DMS153 (cell line): ENCODE results near the gene ZNRF1.
"Not testable (repeated sequence)": the region's sequence is repeated elsewhere in the genome, so short reads cannot be mapped to it uniquely, and the experiment has no call there.

Source experiments
- DNase-seq: peaks from one replicate; lab custom pipeline; 2025; lab: John Stamatoyannopoulos, UW

ZNRF1 gene

DNA sequence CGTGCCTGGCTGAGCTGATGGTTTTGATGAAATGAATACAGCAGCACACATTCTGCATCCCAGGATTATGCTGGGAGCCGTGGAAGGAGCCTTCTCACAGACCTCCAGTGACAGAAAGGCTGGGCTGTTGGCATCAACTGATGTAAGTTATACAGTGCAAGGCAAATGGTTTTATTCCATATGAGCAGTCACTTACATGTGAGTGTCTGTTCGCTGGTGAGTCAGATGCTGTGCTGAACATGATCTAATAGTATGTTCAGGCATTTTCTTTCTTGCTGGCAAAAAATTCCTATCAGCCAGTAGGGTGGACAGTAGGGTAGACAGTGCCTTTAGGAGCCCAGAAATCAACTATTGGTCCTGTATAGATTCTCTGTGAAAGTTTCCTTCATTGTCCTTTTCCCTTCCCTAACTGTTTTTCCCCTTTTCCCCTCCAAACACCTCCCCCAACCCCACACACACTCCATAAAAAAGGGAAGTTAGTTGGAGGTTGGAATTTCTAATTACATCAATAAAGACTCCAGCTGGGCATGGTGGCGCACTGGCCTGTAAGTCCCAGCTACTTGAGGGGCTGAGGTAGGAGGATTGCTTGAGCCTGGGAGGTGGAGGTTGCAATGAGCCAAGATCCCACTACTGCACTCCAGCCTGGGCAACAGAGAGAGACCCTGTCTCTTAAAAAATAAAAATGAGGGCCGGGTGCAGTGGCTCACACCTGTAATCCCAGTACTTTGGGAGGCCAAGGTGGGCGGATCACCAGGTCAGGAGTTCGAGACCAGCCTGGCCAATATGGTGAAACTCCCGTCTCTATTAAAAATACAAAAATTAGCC lies 81.6 kb downstream of the ZNRF1 start:
- DNase-seq: no peak

DNA sequence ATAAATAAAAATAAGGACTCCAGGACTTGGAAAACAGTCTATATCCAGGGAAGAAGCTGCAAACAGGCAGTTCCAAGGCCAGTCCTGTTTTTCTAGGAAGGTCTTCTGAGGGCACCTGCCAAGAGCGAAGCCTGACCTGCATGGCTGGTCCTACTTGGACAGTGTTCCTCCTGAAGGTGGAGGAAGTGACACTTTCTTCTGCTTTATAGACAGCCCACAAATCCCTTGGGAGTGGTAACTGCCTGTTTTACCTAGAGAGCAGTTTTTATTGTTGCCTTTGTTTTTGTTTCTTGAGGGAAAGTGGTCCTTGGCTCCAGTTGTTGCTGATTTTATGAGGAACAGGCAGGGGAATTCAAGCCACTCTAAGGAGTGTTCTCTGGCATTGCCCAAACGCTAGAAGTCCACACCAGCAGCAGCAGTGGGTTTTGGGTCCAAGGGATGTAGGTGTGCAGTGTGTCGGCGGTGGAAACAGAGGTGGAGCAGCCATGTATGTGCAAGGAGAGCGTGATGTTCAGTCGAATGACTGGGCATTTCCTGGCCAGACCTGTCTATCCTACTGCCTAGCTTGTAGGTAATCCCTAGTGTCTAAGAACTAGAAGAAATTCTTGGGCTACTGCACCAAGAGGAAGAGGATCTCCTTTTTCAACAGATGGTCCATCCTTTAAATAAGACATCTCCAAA lies 82.5 kb downstream of the ZNRF1 start:
- DNase-seq: no peak

DNA sequence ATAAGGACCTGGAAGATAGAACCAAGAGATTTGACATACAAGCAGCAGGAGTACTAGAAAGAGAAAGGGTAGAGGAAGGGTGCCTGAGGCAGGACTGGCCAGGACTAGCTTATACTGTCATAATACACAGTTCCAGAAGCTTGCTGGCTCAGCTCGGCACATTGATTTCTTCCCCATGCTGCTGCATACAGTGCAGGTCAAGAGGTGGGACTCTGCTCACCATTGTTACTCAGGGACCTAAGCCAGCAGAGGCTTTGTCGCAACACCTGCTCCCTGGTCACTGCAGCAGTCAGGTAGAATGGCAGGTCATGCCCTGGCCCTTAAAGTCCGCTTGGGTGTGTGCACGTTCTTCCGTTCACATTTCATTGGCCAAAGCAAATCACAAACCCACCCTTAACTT lies 85.0 kb downstream of the ZNRF1 start:
- no peak for DNase-seq

DNA sequence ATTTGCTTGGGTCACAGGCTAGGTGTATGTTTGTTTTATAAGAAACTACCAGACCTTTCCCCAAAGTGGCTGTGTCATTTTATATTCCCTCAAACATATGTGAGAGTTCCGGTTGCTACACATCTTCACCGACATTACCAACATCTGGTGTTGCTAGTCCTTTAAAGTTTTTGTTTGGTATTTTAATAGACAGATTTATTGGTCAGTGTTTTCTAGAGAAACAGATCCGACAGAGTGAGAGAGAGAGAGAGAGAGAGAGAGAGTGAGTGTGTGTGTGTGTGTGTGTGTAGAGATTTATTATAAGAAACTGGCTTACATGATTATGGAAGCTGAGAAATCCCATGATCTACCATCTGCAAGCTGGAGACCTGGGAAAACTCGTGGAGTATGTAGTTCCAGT lies 86.7 kb downstream of the ZNRF1 start:
- DNase-seq: no peak

DNA sequence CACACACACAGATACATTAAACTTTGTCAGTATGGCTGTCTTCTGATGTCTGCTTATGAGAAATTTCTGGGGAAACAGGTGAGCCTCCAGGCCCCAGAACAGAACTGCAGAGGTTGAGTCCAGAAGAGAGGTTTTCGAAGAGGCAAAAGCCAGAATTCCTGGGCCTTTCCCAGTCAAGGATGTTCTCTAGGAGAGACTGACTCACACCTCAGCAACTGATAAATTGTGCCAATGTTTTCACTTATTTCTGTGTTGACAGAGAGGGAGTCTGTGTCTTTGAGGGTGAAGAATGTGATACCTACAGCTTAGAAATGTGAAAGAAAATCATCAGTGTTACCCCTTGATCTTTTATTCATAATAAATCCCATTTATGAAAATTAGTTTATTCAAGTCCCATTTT lies 87.5 kb downstream of the ZNRF1 start:
- no peak for DNase-seq

DNA sequence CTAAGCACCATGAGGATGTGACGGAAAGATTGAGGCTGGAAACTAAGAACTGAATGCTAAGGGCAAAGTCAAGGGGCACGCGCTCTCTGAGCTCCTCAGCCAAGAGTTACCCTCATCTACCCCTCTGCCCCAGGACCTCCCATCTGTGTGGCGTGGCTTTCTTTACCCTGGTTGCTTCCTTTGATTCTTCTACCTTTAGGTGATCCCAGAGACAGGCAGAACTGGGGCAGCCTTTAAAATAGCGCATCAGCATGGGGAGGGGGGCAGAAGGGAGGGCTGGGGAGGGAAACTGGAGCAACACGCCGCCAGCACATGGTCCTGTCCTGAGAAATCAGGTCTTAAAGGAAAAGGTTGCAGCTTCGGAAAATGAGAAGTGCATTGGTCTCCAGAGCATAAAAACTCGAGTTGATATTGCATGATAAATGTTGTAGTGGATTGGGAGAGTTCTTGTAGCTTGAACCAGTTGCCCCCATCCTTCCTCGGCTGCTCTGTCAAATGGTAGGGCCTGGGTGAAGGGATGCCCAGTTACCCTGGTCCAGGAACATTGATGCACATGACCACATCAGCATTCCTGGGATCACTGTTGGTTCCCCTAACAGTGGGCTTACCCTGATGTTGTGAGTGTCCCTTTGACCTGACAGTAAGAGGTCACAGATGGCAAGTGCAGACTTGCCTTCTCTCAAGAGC lies 88.0 kb downstream of the ZNRF1 start:
- DNase-seq: peak; percentile 69

DNA sequence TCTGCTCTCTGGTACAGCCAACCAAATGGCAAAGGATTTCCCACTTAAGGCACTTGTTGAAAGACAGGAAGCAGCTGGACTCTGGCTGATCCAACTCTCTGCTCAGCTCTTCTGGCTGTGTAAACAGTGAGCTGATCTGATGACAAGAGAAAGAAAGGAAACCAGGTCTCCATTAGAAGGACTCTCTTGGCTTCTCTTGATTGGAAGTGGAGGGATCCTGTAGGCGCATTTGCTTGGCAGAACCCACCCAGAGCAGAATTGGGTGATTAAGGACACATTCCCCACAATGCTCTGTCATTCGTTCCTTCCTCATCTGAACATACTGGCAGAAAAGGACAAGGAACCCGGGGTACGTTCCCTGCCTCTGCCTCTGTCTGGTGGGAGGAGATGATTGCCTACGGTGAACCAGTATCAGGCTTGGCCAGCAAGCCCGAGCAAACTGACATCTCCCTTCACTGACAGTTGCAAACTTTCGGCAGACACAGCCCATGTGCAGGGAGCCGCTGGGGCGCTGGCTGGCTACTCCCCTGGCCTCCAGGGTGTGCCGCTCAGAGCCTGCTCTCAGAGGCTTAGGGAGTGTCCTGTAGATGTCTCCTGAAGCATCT lies 88.7 kb downstream of the ZNRF1 start:
- DNase-seq: peak; percentile 99

DNA sequence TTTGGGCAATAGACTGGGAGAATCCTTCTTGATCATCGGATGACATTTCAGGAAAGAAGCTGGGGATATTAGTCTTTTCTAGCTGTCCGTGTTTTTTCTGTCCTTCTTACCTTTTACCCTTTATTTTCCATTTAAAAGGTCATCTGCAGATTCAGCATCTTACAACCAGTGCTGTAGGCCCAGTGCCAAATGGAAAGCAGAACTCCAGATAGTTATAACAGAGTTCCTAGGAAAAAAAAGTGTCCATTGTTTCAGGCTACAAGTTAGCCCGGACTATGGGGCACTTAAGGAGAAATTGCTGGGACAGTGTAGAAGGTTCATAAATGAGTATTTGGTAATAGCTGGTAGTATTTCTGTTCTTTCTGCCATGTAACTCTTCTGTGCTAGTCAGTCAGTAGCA lies 89.4 kb downstream of the ZNRF1 start:
- no peak for DNase-seq

DNA sequence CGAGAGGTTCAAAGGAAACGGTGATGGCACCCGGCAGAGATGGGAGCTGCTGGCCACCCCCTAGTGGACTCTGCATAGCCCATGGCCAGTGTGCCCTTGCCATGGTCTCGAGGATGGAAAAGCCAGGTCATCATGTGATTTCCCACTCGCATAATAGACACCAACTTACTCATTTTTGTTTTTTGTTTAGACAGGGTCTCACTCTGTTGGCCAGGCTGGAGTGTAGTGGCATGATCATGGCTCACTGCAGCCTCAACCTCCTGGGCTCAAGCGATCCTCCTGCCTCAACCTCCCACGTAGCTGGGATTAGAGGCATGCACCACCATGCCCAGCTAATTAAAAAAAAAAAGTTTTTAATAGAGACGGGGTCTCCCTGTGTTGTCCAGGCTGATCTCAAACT lies 90.1 kb downstream of the ZNRF1 start:
- no peak for DNase-seq

DNA sequence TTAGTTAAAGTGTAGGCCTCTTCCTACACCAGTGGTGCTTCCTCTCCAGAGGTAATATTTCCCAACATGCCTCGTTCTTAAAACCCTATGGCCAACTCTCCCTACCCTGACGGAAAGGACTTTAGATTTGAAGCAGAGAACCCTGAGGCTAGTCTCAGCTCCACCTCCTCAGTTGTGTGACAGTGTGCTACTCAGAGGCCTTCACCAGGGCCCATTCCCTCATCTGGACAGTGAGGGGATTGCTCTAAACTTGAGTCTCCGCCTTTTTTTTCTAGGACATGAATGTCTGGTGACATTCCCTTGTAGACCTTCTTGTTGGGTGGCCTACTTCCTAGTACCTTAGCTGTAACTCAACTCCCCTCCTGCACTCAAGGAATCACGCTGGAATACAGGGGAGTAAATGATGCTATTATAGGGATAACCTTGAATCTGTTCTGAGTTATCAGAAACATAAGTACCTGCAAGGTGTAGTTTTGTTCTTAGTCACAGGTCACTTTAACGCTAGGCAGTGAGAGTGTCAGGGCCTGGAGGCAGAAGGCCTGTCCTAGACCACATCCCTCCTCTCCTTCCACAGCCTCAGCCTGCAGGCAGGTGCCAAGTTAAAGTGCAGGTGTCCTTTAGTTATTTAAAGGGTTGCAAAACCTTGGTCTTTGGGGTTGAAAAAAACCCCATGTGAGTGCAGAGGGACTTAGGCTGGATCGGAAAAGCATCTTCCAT lies 90.8 kb downstream of the ZNRF1 start:
- DNase-seq: no peak

DNA sequence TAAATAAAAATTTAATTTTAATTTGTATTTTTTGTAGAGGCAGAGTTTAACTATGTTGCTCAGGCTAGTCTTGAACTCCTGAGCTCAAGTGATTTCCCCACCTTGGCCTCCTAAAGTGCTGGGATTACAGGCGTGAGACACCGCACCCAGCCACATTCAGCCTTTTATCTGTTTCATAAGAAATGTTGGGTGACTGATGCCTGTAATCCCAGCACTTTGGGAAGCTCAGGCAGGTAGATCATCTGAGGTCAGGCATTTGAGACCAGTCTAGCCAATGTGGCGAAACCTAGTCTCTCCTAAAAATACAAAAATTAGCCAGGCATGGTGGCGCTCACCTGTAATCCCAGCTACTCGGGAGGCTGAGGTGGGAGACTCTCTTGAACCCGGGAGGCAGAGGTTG lies 92.1 kb downstream of the ZNRF1 start:
- not testable (repeated sequence) for DNase-seq

DNA sequence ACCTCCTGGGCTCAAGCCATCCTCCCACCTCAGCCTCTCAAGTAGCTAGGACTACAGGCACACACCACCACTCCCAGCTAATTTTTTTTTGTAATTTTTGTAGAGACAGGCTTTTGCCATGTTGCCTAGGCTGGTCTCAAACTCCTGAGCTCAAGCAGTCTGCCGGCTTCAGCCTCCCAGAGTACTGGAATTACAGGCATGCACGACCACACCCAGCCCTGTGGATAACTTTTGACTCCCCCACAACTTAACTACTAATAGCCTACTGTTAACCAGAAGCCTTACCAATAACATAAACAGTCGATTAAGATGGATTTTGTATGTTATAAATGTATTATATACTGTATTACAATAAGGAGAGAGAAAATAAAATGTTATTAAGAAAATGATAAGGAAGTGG lies 92.8 kb downstream of the ZNRF1 start:
- not testable (repeated sequence) for DNase-seq

DNA sequence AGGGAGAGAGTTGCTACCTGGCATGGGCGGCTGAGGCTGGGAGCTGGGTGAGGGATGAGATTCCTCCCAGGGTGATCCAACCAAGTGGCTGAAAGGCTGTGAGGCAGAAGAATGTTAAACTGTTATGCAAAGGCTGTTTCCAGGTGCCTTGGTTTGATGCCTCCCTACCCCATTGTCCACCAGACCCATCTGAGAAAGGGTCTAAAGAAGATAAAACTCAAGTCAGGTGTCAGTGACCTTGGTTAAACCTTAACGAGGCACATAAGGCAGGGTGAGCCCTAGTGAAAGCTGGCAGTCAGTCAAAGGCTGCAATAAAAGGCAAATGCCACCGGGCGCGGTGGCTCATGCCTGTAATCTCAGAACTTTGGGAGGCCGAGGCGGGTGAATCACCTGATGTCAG lies 94.0 kb downstream of the ZNRF1 start:
- DNase-seq: no peak

DNA sequence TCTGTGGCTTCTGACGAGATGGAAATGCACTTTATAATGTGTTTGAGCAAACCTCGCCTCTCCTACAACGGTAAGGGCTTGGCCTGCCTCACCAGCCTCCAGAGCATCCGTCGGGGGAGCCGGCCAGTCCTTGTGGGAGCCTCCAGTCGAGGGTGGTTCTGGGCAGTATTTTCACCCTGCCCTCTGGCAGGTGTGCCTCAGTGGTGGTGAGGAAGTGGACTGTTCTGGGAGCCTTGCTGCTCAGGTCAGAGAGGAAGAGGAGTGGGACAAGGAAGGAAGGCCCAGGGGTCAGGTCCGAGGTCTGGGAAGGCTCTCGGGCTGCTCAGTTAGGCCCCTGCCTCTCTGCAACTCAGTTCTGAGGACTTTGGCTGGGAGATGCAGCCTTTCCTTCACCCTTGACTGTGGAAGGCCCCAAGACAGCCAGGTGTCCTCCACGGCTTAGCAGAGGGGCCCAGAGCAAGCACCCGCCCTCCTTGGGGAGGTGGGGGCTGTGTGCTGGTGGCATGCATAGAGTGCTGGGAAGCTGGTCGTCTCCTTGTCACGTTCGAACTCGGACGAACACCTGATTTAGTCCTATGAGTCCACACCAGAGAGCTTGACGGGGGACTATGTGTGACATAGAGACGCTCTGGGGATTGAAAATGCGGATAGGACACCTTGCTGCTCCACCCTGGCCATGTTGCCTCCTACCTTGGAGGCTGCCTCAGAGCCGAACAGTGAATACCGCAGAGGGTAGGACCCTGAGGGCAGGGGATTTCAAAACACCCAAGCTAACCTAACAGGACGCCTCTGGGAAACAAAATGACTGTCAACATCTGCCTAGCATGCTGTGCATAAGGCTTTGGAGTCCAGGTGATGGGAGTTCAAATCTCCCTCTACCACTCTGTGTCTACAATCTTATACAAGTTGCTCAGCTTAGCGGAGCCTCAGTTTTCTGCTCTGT lies 95.0 kb downstream of the ZNRF1 start:
- DNase-seq: no peak

DNA sequence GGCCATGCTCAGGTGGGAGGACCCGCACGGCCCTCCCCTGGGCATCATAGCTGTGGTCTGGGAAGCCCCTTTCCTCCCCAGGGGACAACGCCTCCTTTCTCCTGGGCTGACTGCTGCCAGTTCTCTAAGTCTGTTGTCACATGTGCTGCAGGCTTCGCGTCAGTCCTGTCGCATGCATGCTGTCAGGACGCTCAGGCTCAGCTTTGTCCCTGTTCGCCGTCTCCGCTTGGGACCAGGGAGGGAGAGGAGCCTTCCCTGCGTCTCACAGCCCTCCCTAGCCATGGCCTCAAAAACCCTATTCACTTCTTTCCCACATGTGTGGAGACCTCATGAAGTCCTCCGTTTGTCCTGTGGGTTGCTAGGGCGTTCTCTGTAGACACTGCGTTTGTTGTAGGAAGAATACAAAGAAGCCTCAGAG lies 96.4 kb downstream of the ZNRF1 start:
- no peak for DNase-seq

DNA sequence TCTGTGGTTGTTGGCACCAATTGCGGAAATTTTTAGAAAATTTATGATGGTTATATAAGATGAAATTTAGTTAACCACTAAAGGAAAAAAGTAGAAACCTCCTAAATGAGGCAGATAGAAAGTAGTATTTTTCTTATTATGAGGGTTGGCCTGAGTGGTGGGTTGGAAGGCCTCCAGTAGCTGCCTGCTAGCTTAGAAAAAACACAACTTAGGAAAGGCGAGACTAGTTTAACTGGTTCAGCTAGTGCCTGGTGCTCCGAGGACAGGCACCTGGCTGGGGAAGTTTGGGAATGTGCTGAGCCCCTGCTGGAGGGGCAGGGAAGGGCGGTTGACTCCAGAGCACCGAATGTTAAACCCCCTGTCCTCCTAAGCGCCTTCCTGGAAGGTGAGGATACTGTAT lies 97.8 kb downstream of the ZNRF1 start:
- peak; percentile 28 for DNase-seq

DNA sequence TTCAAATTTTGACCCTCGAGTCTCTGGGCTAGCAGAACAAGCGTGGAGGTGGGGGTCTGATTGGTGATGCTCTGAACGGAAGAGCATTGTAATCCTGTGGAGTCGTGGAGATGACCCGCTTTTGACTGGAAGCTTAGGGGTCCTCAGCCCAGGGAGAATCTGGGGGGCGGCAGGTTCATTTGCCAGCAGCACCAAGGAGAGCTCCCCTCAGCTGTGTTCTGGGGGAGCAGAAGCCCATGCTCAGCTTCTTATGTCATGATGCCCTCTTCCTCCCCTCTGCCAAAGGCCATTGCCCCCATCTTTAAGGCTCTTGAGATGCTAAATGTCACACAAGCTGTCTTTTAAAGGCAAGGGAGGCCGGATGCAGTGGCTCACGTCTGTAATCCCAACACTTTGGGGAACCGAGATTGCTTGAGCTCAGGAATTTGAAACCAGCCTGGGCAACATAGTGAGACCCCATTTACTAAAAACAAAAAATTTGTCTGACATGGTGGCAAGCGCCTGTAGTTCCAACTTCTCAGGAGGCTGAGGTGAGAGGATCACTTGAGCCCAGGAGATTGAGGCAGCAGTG lies 98.5 kb downstream of the ZNRF1 start:
- DNase-seq: no peak

DNA sequence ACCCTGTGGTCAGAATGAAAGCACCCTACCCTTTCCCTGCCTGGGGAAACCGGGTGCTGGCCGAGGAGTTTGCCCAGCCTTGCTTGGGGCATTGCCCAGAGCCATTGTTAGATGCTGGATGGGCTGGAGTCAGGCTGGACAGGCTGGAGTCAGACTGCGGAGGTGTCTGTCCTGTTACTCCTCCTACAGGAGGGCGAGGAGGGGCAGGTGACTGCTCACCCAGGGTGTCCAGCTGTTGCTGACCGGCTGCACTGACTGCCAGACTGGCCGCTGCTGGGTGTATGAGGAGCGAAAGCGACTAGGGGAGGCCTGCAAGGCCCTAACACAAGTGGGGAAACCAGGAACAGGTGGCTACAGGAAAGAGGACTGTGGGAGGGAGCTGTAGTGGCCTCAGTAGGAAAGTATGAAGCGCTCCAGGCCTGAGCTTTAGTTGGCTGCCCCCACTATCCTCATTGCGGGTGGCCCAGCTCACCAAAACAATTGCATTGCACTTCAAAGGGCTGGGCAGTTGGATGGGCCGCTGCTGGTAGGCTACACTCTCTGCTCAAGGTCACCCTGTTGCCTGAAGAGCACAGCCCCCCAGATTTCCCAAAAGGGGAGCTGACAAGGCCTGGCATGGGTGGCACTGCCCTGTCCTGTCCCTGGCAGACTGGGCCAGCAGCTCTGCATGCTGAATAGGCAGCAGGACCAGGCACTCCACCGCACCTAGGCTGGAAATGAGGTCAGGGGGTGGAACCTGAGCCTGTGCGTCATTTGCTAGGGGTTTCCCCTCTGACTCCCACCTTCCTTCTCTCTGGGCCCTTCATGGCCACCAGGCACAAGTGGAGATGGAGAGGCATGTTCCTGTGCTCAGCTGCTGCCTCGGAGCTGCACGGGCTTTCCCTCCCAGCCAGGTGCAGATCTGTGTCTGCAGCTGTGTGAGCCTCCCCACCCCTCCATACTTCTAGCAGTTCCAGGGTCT lies 99.4 kb downstream of the ZNRF1 start:
- DNase-seq: no peak

DNA sequence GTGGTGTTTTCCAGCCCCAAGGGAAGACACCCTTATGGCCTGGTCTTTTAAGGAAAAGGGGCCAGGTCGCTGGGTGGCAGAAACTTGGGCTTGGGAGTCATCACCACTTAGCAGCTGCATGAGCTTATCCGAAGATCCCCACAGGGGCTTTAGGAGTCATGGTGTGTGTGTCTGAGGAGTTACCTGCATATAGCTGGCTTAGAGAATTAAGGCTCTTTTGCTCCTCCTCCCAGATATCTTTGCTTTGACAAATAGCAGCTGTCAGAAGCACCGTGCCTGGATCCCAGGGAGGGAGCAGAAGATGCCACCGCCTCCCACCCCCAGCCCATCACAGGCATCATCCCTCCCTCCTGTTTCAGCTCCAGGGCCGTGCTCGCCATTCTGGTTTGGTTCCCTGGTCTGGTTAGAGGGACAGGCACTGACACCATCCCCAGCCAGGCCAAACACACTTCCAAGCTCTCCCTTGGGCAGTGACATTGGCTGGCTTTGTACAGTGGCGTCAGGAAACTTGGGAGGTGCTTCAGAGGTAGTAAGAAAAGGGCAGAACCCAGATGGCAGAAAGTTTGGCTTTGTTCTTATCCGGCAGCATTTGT lies 100.3 kb downstream of the ZNRF1 start:
- no peak for DNase-seq
